Liver (tissue), 3 donors: ENCODE results near the gene PDE2A.

ENCODE experiments used
- EGR1 ChIP-seq, 2 donors: IDR thresholded peaks; 2 replicates each; pipeline ENCODE4 v1.6.1; 2016 to 2018; ENCODE audit warnings: antibody characterized with exemption in 2 of 2, low read depth in 2 of 2
- FOXA1 ChIP-seq: IDR thresholded peaks from 2 replicates; pipeline ENCODE4 v1.6.1; 2016; ENCODE audit warnings: antibody characterized with exemption
- GABPA ChIP-seq, 2 donors: IDR thresholded peaks in 1 of 2; conservative IDR thresholded peaks in 1 of 2; 2 replicates each; pipeline ENCODE4 v1.6.1; 2016; ENCODE audit warnings: antibody characterized with exemption in 2 of 2, mild to moderate bottlenecking in 1 of 2, moderate library complexity in 1 of 2
- JUND ChIP-seq, 2 donors: IDR thresholded peaks; 2 replicates each; pipeline ENCODE4 v1.6.1; 2016; ENCODE audit warnings: antibody characterized with exemption in 2 of 2
- RAD21 ChIP-seq, 2 donors: IDR thresholded peaks; 2 replicates each; pipeline ENCODE4 v1.6.1; 2016; ENCODE audit warnings: antibody characterized with exemption in 2 of 2, mild to moderate bottlenecking in 2 of 2
- RXRA ChIP-seq, 2 donors: IDR thresholded peaks; 2 replicates each; pipeline ENCODE4 v1.6.1; 2017 to 2018; ENCODE audit warnings: antibody characterized with exemption in 2 of 2, mild to moderate bottlenecking in 1 of 2
- TAF1 ChIP-seq: conservative IDR thresholded peaks from 2 replicates; pipeline ENCODE4 v1.6.1; 2016; ENCODE audit warnings: antibody characterized with exemption, mild to moderate bottlenecking
- YY1 ChIP-seq: IDR thresholded peaks from 2 replicates; pipeline ENCODE4 v1.6.1; 2016; ENCODE audit warnings: antibody characterized with exemption, mild to moderate bottlenecking
- TF ChIP-seq, protein P1 (sequence below): fragments of 150-350 bp; IDR thresholded peaks from 2 replicates; pipeline ENCODE4 v1.5.1; 2017; ENCODE audit warnings: improper control_type of control experiment, low read depth, low read length; ENCODE audit not compliant: missing input control
- TF ChIP-seq, protein P2 (sequence below): IDR thresholded peaks from 2 replicates; pipeline ENCODE4 v1.6.1; 2016; ENCODE audit warnings: antibody characterized with exemption, mild to moderate bottlenecking
- TF ChIP-seq, protein P3 (sequence below): IDR thresholded peaks from 2 replicates; pipeline ENCODE4 v1.6.1; 2016; ENCODE audit warnings: antibody characterized with exemption
- TF ChIP-seq, protein P4 (sequence below): IDR thresholded peaks from 2 replicates; pipeline ENCODE4 v1.6.1; 2016; ENCODE audit warnings: antibody characterized with exemption
- donor health status: healthy.
- donor health status: healthy.

DNA sequence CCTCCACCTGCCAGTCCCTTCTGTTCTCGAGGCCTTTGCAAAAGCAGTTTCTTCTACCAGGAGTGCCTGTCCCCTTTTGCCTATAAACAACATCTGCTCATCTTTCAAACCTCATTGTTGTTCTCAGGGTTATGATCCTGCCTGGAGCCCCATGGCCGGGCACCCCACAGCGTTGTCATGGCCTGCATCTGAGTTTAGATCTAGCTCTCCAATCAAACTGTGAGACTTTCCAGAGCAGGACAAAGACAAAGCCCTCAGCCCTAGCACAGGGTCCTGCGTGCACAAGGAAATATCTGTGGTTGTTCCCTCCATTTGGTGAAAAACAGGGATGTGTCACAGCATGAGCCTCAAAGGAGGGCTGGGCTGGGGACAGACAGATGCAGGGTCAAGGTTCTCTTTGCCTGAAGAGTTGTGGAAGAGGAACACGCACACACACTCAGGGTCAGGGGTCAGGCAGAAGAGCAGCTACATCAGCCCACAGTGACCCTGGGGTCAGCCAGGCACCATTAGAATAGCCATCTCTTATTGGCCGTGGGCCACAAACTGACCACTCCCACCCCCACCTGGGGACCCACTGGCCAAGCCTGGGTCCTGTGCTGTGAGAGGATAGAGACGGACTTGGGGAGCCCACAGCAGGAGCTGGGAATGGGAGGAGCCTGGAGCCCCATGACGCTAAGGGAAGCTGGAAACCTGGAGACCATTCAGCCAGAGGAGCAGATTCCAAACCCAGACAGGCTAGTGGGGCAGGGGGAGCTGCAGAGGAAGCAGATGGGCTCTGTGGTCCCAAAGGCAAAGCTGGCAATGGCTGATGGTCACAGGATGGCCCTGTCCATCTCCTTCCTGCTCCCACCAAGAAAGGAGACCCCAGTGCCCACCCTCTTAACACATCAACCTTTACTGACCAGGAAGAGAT, 99.4 kb downstream of the PDE2A start:
- TF ChIP-seq, protein P1, sequence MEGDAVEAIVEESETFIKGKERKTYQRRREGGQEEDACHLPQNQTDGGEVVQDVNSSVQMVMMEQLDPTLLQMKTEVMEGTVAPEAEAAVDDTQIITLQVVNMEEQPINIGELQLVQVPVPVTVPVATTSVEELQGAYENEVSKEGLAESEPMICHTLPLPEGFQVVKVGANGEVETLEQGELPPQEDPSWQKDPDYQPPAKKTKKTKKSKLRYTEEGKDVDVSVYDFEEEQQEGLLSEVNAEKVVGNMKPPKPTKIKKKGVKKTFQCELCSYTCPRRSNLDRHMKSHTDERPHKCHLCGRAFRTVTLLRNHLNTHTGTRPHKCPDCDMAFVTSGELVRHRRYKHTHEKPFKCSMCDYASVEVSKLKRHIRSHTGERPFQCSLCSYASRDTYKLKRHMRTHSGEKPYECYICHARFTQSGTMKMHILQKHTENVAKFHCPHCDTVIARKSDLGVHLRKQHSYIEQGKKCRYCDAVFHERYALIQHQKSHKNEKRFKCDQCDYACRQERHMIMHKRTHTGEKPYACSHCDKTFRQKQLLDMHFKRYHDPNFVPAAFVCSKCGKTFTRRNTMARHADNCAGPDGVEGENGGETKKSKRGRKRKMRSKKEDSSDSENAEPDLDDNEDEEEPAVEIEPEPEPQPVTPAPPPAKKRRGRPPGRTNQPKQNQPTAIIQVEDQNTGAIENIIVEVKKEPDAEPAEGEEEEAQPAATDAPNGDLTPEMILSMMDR, result no peak
- TF ChIP-seq JUND (IDR thresholded peaks at IDR 0.05), result no peak
- TF ChIP-seq, protein P2, sequence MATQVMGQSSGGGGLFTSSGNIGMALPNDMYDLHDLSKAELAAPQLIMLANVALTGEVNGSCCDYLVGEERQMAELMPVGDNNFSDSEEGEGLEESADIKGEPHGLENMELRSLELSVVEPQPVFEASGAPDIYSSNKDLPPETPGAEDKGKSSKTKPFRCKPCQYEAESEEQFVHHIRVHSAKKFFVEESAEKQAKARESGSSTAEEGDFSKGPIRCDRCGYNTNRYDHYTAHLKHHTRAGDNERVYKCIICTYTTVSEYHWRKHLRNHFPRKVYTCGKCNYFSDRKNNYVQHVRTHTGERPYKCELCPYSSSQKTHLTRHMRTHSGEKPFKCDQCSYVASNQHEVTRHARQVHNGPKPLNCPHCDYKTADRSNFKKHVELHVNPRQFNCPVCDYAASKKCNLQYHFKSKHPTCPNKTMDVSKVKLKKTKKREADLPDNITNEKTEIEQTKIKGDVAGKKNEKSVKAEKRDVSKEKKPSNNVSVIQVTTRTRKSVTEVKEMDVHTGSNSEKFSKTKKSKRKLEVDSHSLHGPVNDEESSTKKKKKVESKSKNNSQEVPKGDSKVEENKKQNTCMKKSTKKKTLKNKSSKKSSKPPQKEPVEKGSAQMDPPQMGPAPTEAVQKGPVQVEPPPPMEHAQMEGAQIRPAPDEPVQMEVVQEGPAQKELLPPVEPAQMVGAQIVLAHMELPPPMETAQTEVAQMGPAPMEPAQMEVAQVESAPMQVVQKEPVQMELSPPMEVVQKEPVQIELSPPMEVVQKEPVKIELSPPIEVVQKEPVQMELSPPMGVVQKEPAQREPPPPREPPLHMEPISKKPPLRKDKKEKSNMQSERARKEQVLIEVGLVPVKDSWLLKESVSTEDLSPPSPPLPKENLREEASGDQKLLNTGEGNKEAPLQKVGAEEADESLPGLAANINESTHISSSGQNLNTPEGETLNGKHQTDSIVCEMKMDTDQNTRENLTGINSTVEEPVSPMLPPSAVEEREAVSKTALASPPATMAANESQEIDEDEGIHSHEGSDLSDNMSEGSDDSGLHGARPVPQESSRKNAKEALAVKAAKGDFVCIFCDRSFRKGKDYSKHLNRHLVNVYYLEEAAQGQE, result no peak
- TF ChIP-seq RXRA (IDR thresholded peaks at IDR 0.05), result no peak
- no peak for TF ChIP-seq FOXA1
- TF ChIP-seq TAF1, result no peak
- TF ChIP-seq, protein P3, sequence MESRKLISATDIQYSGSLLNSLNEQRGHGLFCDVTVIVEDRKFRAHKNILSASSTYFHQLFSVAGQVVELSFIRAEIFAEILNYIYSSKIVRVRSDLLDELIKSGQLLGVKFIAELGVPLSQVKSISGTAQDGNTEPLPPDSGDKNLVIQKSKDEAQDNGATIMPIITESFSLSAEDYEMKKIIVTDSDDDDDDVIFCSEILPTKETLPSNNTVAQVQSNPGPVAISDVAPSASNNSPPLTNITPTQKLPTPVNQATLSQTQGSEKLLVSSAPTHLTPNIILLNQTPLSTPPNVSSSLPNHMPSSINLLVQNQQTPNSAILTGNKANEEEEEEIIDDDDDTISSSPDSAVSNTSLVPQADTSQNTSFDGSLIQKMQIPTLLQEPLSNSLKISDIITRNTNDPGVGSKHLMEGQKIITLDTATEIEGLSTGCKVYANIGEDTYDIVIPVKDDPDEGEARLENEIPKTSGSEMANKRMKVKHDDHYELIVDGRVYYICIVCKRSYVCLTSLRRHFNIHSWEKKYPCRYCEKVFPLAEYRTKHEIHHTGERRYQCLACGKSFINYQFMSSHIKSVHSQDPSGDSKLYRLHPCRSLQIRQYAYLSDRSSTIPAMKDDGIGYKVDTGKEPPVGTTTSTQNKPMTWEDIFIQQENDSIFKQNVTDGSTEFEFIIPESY, result no peak
- TF ChIP-seq, protein P4, sequence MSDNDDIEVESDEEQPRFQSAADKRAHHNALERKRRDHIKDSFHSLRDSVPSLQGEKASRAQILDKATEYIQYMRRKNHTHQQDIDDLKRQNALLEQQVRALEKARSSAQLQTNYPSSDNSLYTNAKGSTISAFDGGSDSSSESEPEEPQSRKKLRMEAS, result no peak
- TF ChIP-seq GABPA (IDR thresholded peaks at IDR 0.05 in 1 of 2, conservative IDR thresholded peaks at IDR 0.05 in 1 of 2), result no peak
- no peak for TF ChIP-seq RAD21 (IDR thresholded peaks at IDR 0.05)
- TF ChIP-seq YY1, result no peak
- TF ChIP-seq EGR1 (IDR thresholded peaks at IDR 0.05; ENCODE audit: low read depth in 2 of 2), result no peak
